Activated T-helper 1 cell treated with Interleukin-2 at 50 U/mL for 16 hours (primary cell): ENCODE data around the gene PKHD1.

Experiments used
- DNase-seq: peaks from one replicate; pipeline ENCODE4 v3.0.0-alpha.2; 2020; ENCODE audit warnings: low read depth

The PKHD1 gene

GRCh38 chr6:51702851-51703250 is 384.6 kb downstream of the PKHD1 start:
- no peak for DNase-seq

GRCh38 chr6:51684603-51685002 is 402.8 kb downstream of the PKHD1 start:
- DNase-seq = no peak

GRCh38 chr6:51684038-51684437 is 403.4 kb downstream of the PKHD1 start:
- no peak for DNase-seq

GRCh38 chr6:51678905-51679620 is 408.4 kb downstream of the PKHD1 start:
- no peak for DNase-seq

GRCh38 chr6:51678274-51678673 is 409.1 kb downstream of the PKHD1 start:
- no peak for DNase-seq

- DNase-seq = no peak
Observed at GRCh38 chr6:51675922-51676275, 411.5 kb downstream of the PKHD1 start.

GRCh38 chr6:51675020-51675921 is 412.1 kb downstream of the PKHD1 start:
- no peak for DNase-seq

GRCh38 chr6:51663525-51663924 is 423.9 kb downstream of the PKHD1 start:
- no peak for DNase-seq

- DNase-seq = no peak
Observed at GRCh38 chr6:51660767-51661166, 426.6 kb downstream of the PKHD1 start.

GRCh38 chr6:51657491-51657890 is 429.9 kb downstream of the PKHD1 start:
- no peak for DNase-seq

- no peak for DNase-seq
Observed at GRCh38 chr6:51655517-51655916, 431.9 kb downstream of the PKHD1 start.

- DNase-seq = no peak
Observed at GRCh38 chr6:51654647-51655046, 432.8 kb downstream of the PKHD1 start.

GRCh38 chr6:51651132-51651817 is 436.1 kb downstream of the PKHD1 start:
- no peak for DNase-seq

GRCh38 chr6:51648774-51649173 is 438.6 kb downstream of the PKHD1 start:
- DNase-seq = no peak

- DNase-seq = no peak
Observed at GRCh38 chr6:51648236-51648635, 439.2 kb downstream of the PKHD1 start.

GRCh38 chr6:51644426-51644825 is 443.0 kb downstream of the PKHD1 start:
- DNase-seq = no peak

GRCh38 chr6:51640021-51640420 is 447.4 kb downstream of the PKHD1 start:
- no peak for DNase-seq

- no peak for DNase-seq
Observed at GRCh38 chr6:51633424-51633823, 454.0 kb downstream of the PKHD1 start.

- no peak for DNase-seq
Observed at GRCh38 chr6:51630011-51630410, 457.4 kb downstream of the PKHD1 start.

- no peak for DNase-seq
Observed at GRCh38 chr6:51626391-51626790, 461.0 kb downstream of the PKHD1 start.

GRCh38 chr6:51625566-51625965 is 461.8 kb downstream of the PKHD1 start:
- no peak for DNase-seq

- DNase-seq = no peak
Observed at GRCh38 chr6:51620971-51621370, 466.4 kb downstream of the PKHD1 start.
